ENCODE results near the gene ZNF524.

The ZNF524 gene

DNA sequence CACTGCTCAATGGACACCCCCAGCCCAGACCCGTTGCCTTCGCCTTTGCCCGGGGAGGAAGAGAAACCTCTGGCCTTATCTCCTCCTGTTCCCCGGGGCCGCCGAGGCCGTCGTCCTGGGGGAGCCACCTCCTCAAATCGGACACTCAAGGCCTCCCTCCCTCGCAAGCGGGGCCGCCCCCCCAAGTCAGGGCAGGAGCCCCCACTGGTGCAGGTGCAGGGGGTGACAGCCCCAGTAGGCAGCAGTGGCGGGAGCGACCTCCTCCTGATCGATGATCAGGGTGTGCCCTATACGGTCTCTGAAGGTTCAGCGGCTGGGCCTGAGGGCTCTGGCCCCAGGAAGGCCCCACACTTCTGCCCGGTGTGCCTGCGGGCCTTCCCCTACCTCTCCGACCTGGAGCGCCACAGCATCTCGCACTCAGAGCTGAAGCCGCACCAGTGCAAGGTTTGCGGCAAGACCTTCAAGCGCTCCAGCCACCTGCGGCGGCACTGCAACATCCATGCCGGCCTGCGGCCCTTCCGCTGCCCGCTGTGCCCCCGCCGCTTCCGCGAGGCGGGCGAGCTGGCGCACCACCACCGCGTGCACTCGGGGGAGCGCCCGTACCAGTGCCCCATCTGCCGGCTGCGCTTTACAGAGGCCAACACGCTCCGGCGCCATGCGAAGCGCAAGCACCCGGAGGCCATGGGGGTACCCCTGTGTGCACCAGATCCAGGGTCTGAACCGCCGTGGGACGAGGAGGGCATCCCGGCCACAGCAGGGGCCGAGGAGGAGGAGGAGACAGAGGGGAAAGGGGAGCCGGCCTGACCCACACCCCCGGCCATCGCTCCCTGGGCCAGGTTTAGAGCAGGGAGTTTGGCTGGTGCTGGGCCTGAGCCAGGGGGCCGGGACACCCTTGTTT, 2.3 kb downstream of the ZNF524 start:
- no peak for DNase-seq (ENCODE audit: low spot score)

DNA sequence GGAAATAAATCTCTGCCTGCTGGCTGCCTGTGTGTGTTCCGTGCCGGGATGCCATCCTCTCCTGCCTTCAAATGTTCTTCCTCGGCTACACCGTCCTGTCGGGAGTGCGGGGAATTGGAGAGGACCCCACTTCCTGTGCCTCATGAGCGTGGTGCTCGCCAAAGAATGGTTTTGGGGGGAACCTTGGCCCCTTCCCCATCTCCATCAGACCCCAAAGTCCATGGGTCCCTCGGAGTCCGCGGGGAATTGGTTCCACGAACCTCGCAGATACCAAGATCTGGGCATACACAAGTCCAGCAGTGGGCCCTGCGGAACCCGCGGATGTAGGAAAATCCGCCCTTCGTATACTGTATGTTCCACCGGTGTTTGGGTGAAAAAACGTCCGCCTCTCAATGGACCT, 3.0 kb downstream of the ZNF524 start:
- no peak for DNase-seq (ENCODE audit: low spot score)

DNA sequence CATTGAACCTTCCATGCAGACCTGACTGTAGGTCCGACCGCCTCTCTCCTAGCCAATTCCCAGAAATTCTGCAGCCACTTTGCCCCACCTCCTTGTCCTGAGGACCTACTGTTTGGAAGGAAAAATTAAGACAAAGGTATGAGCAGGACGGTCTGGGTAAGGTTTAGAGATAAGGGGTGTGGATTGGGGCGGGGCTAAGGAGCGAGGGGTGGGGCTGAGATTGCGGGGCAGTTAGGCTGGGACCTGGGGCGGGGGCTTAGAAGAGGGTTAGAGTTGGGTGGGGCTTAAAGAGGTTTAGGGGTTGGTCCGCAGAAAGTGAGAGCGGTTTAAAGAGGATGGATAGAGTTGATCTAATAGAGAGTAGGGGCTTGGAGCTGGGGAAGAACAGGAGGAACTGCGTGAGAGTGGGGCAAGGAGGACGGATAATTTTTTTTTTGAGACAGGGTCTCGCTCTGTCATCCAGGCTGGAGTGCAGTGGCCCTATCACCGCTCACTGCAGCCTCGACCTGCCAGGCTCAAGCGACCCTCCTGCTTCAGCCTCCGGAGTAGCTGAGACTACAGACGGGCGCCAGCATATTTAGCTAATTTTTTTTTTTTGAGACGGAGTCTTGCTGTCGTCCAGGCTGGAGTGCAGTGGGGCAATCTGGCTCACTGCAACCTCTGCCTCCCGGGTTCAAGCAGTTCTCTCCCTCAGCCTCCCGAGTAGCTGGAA, 3.6 kb downstream of the ZNF524 start:
- DNase-seq (ENCODE audit: low spot score), result no peak

DNA sequence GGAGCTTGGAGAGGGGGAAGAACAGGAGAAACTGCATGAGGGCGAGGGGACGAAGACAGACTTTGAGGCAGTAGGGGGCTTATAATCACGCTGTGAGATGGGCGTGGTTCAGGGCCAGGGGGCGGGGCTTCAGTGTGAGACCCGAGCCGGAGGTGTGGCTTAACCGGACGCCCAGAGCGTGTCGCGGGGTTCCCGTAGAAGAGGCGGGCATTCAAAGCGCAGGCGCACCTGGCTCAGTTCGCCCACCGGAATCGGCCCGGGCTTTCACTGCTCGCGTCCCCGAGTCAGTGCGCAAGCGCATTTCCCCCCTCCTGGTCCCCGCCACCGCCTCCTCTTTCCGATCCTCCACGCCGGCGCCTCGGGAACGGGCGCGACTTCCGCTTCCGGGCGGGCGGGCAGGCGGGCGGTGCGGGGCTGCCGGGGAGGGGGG, 5.1 kb downstream of the ZNF524 start:
- peak; percentile 98 for DNase-seq (ENCODE audit: low spot score)

DNA sequence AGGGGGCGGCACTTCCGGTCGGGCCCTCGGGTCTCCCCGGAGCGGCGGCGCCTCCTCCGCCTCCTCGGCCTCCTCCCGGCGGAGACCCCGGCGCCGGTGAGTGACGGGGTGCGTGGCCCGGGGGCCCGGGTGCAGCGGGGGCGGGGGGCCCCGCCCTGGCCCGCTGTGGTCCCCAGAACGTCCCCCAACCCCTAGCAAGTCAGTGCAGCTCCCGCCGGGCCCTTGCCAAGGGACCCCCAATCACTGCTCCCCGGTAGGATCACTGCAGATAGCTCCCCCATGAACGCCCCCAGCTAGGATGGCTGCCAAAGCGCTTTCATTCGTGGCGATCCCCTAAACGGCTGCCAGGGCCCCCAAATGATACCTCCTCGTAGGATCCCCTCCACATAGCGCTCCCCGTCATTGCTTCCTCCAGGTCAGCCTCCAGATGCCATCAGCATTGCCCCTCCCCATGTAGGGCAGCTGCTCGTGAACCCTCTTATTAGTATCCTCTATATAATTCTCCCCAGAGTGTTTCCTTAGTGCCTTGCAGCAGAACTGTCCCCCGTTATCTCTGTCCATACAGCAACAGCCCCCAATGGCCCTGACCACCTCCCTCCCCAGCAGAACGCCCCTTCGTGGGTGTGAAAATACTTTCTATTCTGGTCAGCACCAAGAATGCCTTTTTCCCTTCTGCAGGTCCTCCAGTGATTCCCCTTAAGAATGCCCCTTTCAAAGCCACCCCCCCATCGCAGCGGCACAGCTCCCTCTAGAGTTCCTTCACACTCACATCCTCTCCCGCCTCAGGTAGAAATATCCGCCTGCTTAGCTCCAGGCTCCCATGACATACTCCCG, 5.8 kb downstream of the ZNF524 start, which contains the start of gene ZNF865:
ZNF865 (plus strand) TSS at position 11 of the 834 bp plus-strand sequence. CDS start 7,972 bp downstream, outside the sequence.
- DNase-seq (ENCODE audit: low spot score), result peak; percentile 67

DNA sequence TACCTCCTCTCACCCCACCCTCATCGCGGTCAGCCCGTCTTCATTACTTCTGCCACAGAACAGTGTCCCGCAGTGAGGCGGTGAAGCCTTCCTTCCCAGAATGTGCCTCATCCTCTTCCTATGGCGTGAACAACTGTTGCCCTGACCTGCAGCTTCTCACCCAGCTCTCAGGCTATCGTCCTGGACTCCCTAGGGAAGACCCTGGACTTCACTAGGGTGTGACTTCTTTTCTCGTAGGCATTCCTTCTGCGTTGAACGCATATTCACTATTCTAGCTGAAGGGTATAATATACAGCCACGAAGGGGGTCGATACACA, 6.3 kb downstream of the ZNF524 start:
- DNase-seq (ENCODE audit: low spot score), result no peak

GRCh38 chr19:55606817-55607216, 6.7 kb downstream of the ZNF524 start:
- DNase-seq (ENCODE audit: low spot score), result no peak

- no peak for DNase-seq (ENCODE audit: low spot score)
Measured at GRCh38 chr19:55609326-55609725, 9.2 kb downstream of the ZNF524 start.

GRCh38 chr19:55611300-55611982, 11.4 kb downstream of the ZNF524 start:
- no peak for DNase-seq (ENCODE audit: low spot score)

DNA sequence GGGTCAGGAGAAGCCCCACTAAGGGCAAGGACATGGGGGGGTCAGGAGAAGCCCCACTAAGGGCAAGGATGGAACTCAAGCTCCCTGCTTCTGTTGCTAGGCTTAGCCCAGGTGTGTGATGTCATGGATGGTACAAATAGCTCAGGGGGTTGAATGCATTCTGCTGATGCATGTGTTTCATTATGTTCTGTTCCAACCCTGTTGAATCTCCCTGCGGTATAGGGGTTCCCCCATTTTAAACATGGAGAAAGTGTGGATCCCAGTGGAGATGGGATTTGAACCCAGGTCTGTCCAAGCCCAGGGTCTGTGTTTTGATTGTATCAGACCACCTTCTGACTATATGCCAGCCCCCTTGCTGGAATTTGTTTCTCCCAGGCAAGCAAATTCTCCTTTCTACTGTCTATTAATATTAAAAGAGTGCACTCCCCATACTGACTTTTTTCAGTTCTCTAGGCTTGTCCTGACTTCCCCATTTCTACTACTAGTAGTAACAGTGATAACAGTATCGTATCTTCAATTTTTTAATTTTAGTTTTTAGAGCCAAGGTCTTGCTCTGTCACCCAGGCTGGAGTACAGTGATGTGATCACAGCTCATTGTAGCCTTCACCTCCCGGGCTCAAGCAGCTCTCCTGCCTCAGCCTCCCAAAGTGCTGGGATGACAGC, 12.0 kb downstream of the ZNF524 start:
- DNase-seq (ENCODE audit: low spot score), result no peak

DNA sequence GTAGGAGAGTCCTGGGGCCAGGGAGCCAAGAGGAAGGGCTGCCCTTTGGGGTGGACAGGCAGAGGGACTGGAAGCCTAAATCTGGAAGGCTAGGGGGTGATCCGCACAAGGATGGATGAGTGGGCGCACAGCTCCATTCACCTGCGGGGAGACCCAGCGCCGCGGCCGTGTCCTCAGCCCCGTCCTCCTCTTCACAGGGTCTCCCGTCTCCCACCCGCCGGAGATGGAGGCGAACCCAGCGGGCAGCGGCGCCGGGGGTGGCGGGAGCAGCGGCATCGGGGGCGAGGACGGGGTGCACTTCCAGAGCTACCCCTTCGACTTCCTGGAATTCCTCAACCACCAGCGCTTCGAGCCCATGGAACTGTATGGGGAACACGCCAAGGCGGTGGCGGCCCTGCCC, 13.3 kb downstream of the ZNF524 start:
- no peak for DNase-seq (ENCODE audit: low spot score)

GRCh38 chr19:55613930-55614710, 14.0 kb downstream of the ZNF524 start:
- no peak for DNase-seq (ENCODE audit: low spot score)

DNA sequence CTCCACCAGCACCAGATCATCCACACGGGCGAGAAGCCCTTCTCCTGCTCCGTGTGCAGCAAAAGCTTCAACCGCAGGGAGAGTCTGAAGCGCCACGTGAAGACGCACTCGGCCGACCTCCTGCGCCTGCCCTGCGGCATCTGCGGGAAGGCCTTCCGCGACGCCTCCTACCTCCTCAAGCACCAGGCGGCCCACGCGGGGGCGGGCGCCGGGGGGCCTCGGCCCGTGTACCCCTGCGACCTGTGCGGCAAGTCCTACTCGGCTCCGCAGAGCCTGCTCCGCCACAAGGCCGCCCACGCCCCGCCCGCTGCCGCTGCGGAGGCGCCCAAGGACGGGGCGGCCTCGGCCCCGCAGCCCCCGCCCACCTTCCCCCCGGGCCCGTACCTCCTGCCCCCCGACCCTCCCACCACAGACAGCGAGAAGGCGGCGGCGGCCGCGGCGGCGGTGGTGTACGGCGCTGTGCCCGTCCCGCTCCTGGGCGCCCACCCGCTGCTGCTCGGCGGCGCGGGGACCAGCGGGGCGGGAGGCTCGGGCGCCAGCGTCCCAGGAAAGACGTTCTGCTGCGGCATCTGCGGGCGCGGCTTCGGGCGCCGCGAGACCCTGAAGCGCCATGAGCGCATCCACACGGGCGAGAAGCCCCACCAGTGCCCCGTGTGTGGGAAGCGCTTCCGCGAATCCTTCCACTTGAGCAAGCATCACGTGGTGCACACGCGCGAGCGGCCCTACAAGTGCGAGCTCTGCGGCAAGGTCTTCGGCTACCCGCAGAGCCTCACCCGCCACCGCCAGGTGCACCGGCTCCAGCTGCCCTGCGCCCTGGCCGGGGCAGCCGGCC, 14.8 kb downstream of the ZNF524 start:
- DNase-seq (ENCODE audit: low spot score), result no peak

GRCh38 chr19:55615543-55616394, 15.7 kb downstream of the ZNF524 start:
- DNase-seq (ENCODE audit: low spot score), result no peak

DNA sequence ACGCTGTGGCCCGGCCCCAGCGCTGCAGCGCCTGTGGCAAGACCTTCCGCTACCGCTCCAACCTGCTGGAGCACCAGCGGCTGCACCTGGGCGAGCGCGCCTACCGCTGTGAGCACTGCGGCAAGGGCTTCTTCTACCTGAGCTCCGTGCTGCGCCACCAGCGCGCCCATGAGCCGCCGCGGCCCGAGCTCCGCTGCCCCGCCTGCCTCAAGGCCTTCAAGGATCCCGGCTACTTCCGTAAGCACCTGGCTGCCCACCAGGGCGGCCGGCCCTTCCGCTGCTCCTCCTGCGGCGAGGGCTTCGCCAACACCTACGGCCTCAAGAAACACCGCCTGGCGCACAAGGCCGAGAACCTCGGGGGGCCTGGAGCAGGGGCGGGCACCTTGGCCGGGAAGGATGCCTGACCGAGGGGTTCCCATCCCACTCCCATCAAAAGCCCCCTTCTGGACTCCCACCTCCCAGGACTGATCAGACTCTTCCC, 16.3 kb downstream of the ZNF524 start:
- DNase-seq (ENCODE audit: low spot score), result no peak

GRCh38 chr19:55617426-55617825, 17.3 kb downstream of the ZNF524 start:
- no peak for DNase-seq (ENCODE audit: low spot score)

DNA sequence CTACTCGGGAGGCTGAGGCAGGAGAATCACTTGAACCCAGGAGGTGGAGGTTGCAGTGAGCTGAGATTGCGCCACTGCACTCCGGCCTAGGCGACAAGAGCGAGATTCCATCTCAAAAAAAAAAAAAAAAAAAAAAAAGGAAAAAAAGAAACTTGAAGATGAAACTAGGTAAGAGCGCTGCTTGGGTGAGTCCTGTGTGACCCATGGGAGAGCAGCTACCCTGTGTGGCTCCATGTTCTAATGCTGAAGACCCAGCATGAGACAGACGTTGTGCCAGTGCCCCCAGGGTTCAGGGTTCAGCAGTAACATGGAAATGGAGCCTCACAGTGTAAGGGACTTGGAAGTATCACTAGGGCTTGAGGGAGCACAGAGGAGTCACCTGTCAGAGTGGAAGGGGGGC, 18.3 kb downstream of the ZNF524 start:
- DNase-seq (ENCODE audit: low spot score), result no peak

GRCh38 chr19:55619286-55619685, 19.2 kb downstream of the ZNF524 start:
- DNase-seq (ENCODE audit: low spot score), result no peak

Measured in CD4-positive, alpha-beta T cell treated with Interleukin-15 for 4 hours (primary cell).